Loucy (cell line): ENCODE results near the gene CHRD.

Source experiments
- H2AFZ ChIP-seq: fragments of 200-600 bp; sonication (generic); 2 replicates; pipeline ENCODE4 v1.6.0; 2016; ENCODE audit warnings: antibody characterized with exemption, mild to moderate bottlenecking, low read length, moderate library complexity
- H3F3A ChIP-seq: fragments of 200-600 bp; 2 replicates; pipeline ENCODE4 v1.6.0; 2016; ENCODE audit warnings: antibody characterized with exemption, low read depth, mild to moderate bottlenecking
- H3K27me3 ChIP-seq: fragments of 200-600 bp; sonication (generic); 2 replicates; pipeline ENCODE4 v1.6.1; 2014; ENCODE audit warnings: low read length, mild to moderate bottlenecking; ENCODE audit not compliant: insufficient read depth, poor library complexity, severe bottlenecking
- H3K36me3 ChIP-seq: fragments of 200-600 bp; sonication (generic); 2 replicates; pipeline ENCODE4 v1.6.1; 2016; ENCODE audit warnings: low read length; ENCODE audit not compliant: insufficient read depth
- H3K4me1 ChIP-seq: fragments of 200-600 bp; sonication (generic); 2 replicates; pipeline ENCODE4 v1.5.1; 2014; ENCODE audit warnings: low read length, mild to moderate bottlenecking; ENCODE audit not compliant: insufficient read depth, poor library complexity, severe bottlenecking
- H3K4me2 ChIP-seq: fragments of 200-600 bp; sonication (generic); 2 replicates; pipeline ENCODE4 v1.6.0; 2014; ENCODE audit warnings: antibody characterized with exemption, low read length, low read depth, mild to moderate bottlenecking; ENCODE audit not compliant: poor library complexity, severe bottlenecking
- H3K4me3 ChIP-seq: fragments of 200-600 bp; sonication (generic); 2 replicates; pipeline ENCODE4 v1.5.1; 2014; ENCODE audit warnings: low read length, mild to moderate bottlenecking, mixed read lengths; ENCODE audit not compliant: poor library complexity, severe bottlenecking
- H3K79me2 ChIP-seq: fragments of 200-600 bp; sonication (generic); 2 replicates; pipeline ENCODE4 v1.6.1; 2014; ENCODE audit warnings: low read length; ENCODE audit not compliant: insufficient read depth
- H3K9ac ChIP-seq: fragments of 200-600 bp; sonication (generic); 2 replicates; pipeline ENCODE4 v1.6.0; 2014; ENCODE audit warnings: mild to moderate bottlenecking, low read depth, low read length, moderate library complexity; ENCODE audit not compliant: poor library complexity, severe bottlenecking
- H3K9me2 ChIP-seq: fragments of 200-600 bp; sonication (generic); replicated peaks from 2 replicates; pipeline ENCODE4 v1.6.1; 2016; ENCODE audit warnings: low read depth, low read length, mixed read lengths
- H3K9me3 ChIP-seq: fragments of 200-600 bp; sonication (generic); 2 replicates; pipeline ENCODE4 v1.6.1; 2014; ENCODE audit warnings: mild to moderate bottlenecking, antibody characterized with exemption, low read length, low read depth; ENCODE audit not compliant: insufficient read depth
- H4K20me1 ChIP-seq: fragments of 200-600 bp; sonication (generic); 2 replicates; pipeline ENCODE4 v1.6.0; 2014; ENCODE audit warnings: antibody characterized with exemption, low read length, mild to moderate bottlenecking; ENCODE audit not compliant: insufficient read depth, poor library complexity, severe bottlenecking
- EZH2phosphoT487 ChIP-seq: fragments of 200-600 bp; IDR thresholded peaks from 2 replicates; pipeline ENCODE4 v1.6.1; 2018; ENCODE audit warnings: antibody characterized with exemption, mild to moderate bottlenecking, moderate library complexity, borderline replicate concordance
- TF ChIP-seq, protein P1 (sequence below): fragments of 200-600 bp; sonication (generic); conservative IDR thresholded peaks from 2 replicates; pipeline ENCODE4 v1.5.1; 2014; ENCODE audit warnings: mild to moderate bottlenecking, antibody characterized with exemption, low read length

The CHRD gene

DNA sequence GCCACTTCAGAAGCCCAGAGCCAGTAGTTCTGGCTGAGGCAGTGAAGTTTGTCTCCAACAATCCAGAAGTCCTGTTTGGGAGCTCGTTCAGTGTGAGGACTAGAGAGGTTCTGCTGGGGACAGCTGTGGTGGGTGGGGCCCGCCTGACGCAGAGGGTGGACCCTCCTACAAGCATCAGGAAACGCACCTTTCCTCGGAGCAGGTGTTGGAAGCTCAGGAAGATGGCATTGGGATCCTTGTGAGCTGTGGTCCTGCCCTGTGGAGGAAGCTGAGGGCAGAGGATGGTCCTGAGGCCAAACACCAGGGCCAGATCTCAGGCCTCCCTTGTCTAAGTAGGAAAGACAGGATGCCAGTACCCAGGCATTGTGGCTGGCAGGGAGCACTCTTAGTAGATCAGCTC, 6.9 kb upstream of the CHRD start:
- Histone ChIP-seq H3K79me2 (no peaks in the 10 kb centered on the region), H3K9me2 (no peaks in the 10 kb centered on the region)
- TF ChIP-seq, protein P1, sequence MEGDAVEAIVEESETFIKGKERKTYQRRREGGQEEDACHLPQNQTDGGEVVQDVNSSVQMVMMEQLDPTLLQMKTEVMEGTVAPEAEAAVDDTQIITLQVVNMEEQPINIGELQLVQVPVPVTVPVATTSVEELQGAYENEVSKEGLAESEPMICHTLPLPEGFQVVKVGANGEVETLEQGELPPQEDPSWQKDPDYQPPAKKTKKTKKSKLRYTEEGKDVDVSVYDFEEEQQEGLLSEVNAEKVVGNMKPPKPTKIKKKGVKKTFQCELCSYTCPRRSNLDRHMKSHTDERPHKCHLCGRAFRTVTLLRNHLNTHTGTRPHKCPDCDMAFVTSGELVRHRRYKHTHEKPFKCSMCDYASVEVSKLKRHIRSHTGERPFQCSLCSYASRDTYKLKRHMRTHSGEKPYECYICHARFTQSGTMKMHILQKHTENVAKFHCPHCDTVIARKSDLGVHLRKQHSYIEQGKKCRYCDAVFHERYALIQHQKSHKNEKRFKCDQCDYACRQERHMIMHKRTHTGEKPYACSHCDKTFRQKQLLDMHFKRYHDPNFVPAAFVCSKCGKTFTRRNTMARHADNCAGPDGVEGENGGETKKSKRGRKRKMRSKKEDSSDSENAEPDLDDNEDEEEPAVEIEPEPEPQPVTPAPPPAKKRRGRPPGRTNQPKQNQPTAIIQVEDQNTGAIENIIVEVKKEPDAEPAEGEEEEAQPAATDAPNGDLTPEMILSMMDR = no peak
- no peak for TF ChIP-seq EZH2phosphoT487

DNA sequence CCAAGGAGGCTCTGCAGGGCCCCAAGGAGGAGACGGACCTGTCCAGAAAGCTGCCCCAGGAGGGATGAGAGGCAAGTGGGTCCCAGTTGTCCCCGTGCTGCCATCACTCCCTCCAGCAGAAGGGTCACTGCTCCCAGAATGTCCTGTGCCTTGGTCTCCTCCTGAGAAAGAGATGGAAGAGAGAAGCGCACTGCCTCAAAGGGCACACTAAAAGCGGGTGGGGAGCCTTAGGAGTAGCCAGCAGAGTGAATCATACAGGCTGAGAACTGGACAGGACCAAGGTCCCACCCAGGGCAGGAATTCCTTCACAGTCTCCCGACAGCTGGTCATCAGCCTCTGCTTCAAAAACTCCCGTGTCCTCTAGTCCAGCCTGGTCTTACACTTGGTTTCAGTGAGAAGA, 6.4 kb upstream of the CHRD start:
- H3K27me3 ChIP-seq = no peaks in the 10 kb centered on the region

More for the DNA sequence above, 6.9 kb upstream of the CHRD start:
- Histone ChIP-seq H3K4me3 (no peak overlapping the region), H4K20me1 (no peaks in the 10 kb centered on the region), H3K9ac (no peak overlapping the region), H3K4me2 (no peak overlapping the region), H3K9me3 (no peaks in the 10 kb centered on the region), H3K27me3 (no peaks in the 10 kb centered on the region), H3K4me1 (peaks cover 3% of the 10 kb centered on the region), H2AFZ (no peak overlapping the region), H3K36me3 (peaks cover 9% of the 10 kb centered on the region; the same call in 1 of the 2 replicates), H3F3A (no peaks in the 10 kb centered on the region)

DNA sequence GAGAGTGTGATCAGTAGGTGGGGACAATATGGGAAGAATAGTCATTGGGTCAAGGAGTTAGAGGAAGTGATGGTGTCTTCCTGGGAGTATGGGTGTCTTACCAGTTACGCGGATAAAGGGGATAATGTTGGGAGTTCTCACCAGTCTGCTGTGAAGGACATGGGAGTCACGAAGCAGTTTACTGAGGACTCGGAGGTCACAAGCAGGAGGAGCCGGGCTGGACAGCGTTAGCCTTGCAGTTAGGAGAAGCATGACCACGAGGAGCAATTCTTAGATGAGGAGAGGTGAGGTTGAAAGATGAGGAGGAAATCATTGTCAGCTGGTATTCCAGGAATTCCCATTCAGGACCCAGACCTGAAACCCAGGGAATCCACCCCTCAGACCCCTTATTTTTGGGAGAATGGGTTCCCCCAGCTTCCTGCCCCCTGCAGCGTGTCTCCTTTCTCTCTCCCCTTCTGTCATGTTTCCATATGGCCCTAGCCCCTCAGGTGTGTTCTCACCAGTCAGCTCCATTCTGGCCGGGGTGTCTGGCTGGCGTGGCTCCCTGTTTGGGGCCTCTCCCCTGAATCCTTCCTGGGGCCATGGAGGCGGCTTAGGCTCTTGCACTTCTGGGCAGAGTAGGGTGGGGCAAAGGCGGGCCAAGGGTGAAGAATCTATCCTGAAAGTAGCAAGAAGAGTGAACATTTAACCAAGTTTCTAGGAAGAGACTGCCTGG, 4.0 kb upstream of the CHRD start:
- Histone ChIP-seq H3K9me2 (no peaks in the 10 kb centered on the region), H3K4me3 (no peak overlapping the region)

More for the DNA sequence above, 6.4 kb upstream of the CHRD start:
- no peaks in the 10 kb centered on the region for H4K20me1 ChIP-seq
- no peak for TF ChIP-seq EZH2phosphoT487
- H3K36me3 ChIP-seq = peaks cover 4% of the 10 kb centered on the region; the same call in 1 of the 2 replicates
- no peaks in the 10 kb centered on the region for H3K9me3 ChIP-seq
- no peak overlapping the region for H2AFZ ChIP-seq
- H3K9me2 ChIP-seq = no peaks in the 10 kb centered on the region
- no peaks in the 10 kb centered on the region for H3F3A ChIP-seq
- H3K4me1 ChIP-seq = peaks cover 3% of the 10 kb centered on the region
- no peak overlapping the region for H3K4me3 ChIP-seq
- H3K79me2 ChIP-seq = no peaks in the 10 kb centered on the region
- no peak overlapping the region for H3K9ac ChIP-seq
- no peak overlapping the region for H3K4me2 ChIP-seq

More for the DNA sequence above, 4.0 kb upstream of the CHRD start:
- Histone ChIP-seq H3K79me2 (no peaks in the 10 kb centered on the region), H3K27me3 (no peaks in the 10 kb centered on the region), H3K36me3 (no peaks in the 10 kb centered on the region), H3K4me2 (no peak overlapping the region), H3F3A (no peaks in the 10 kb centered on the region), H4K20me1 (no peaks in the 10 kb centered on the region), H3K9me3 (no peaks in the 10 kb centered on the region), H3K9ac (no peak overlapping the region), H2AFZ (no peak overlapping the region), H3K4me1 (peaks cover 3% of the 10 kb centered on the region)
- no peak for TF ChIP-seq EZH2phosphoT487
- TF ChIP-seq, protein P1 = no peak
